BLaER1 treated with 17β-estradiol and CSF1 and Interleukin-3, amounts not matched to agents 10 nM and 100 nM (cell line): ENCODE results near the gene YIPF3.
A peak's percentile ranks its signal among the peaks of the same experiment; 100 is the strongest.
"Not testable (repeated sequence)": the region's sequence is repeated elsewhere in the genome, so short reads cannot be mapped to it uniquely, and the experiment has no call there.

ENCODE experiments used
- H3K27ac ChIP-seq, 11 experiments: shearing (Covaris generic); formaldehyde crosslinking; 2 replicates each; pipeline ENCODE4 v1.8.1; 2022
- H3K27me3 ChIP-seq, 11 experiments: shearing (Covaris generic); formaldehyde crosslinking; 2 replicates each; pipeline ENCODE4 v1.8.1; 2022
- H3K36me3 ChIP-seq, 11 experiments: shearing (Covaris generic); formaldehyde crosslinking; 2 replicates each; pipeline ENCODE4 v1.8.1; 2022
- H3K4me1 ChIP-seq, 10 experiments: shearing (Covaris generic); formaldehyde crosslinking; 2 replicates each; pipeline ENCODE4 v1.8.1; 2022
- H3K4me2 ChIP-seq, 11 experiments: shearing (Covaris generic); formaldehyde crosslinking; 2 replicates each; pipeline ENCODE4 v1.8.1; 2022
- H3K4me3 ChIP-seq, 10 experiments: shearing (Covaris generic); formaldehyde crosslinking; 2 replicates each; pipeline ENCODE4 v1.8.1; 2022
- H3K9ac ChIP-seq, 11 experiments: shearing (Covaris generic); formaldehyde crosslinking; 2 replicates each; pipeline ENCODE4 v1.8.1; 2022
- H3K9me3 ChIP-seq, 11 experiments: shearing (Covaris generic); formaldehyde crosslinking; replicated peaks in 1 of 11; 2 replicates each; pipeline ENCODE4 v1.8.1; 2022
- H4K20me1 ChIP-seq, 11 experiments: shearing (Covaris generic); formaldehyde crosslinking; 2 replicates each; pipeline ENCODE4 v1.8.1; 2022
- Cebpa-rat ChIP-seq, 11 experiments: shearing (Covaris generic); IDR thresholded peaks; 2 replicates each; pipeline ENCODE4 v1.8.1; 2022

Gene YIPF3

GRCh38 chr6:43516697-43517504 is at the start of gene YIPF3, which contains the start of gene POLR1C:
TSS of gene YIPF3 (minus strand) at chr6:43516926. CDS start at chr6:43516807, 119 bp downstream.
TSS of gene POLR1C (plus strand) at chr6:43517089. CDS start at chr6:43517110, 21 bp downstream.
- peak within 1 kb of the TSS; percentile 77 to 97 (median 91) for H3K27ac ChIP-seq
- H3K36me3 ChIP-seq: peaks cover 67 to 76% (median 72%) of the 10 kb centered on the region in 11 experiments
- H3K9me3 ChIP-seq: no peaks in the 10 kb centered on the region
- peak within 1 kb of the TSS; percentile 91 to 99 (median 96) for H3K4me2 ChIP-seq
- H3K9ac ChIP-seq: peak within 1 kb of the TSS; percentile 88 to 99 (median 95)
- TF ChIP-seq Cebpa-rat (IDR thresholded peaks at IDR 0.05): no peak
- H3K4me1 ChIP-seq: peaks cover 47 to 58% (median 55%) of the 10 kb centered on the region in 10 experiments
- peak within 1 kb of the TSS; percentile 84 to 99 (median 96) for H3K4me3 ChIP-seq
- no peaks in the 10 kb centered on the region for H3K27me3 ChIP-seq
- H4K20me1 ChIP-seq: peaks cover 19 to 87% (median 73%) of the 10 kb centered on the region in 11 experiments; a peak in 20 of 22 replicates

- no peak overlapping the region for H3K4me2 ChIP-seq
- no peak for TF ChIP-seq Cebpa-rat (IDR thresholded peaks at IDR 0.05)
- H4K20me1 ChIP-seq: peaks cover 0 to 10% (median 0%) of the 10 kb centered on the region in 11 experiments; a peak in 2 of 22 replicates
- H3K9me3 ChIP-seq: no peaks in the 10 kb centered on the region
- H3K9ac ChIP-seq: no peak overlapping the region
- H3K4me3 ChIP-seq: no peak overlapping the region
- peaks cover 99 to 100% (median 100%) of the 10 kb centered on the region in 11 experiments for H3K36me3 ChIP-seq
- no peak overlapping the region for H3K27ac ChIP-seq
- no peaks in the 10 kb centered on the region for H3K4me1 ChIP-seq
- no peaks in the 10 kb centered on the region for H3K27me3 ChIP-seq
Measured at GRCh38 chr6:43559328-43559727, 42.6 kb upstream of the YIPF3 start.

- H3K4me2 ChIP-seq, H4K20me1 ChIP-seq, H3K9ac ChIP-seq, H3K9me3 ChIP-seq, H3K4me3 ChIP-seq, H3K27ac ChIP-seq, H3K4me1 ChIP-seq, H3K27me3 ChIP-seq: not testable (repeated sequence)
- peaks cover 99 to 100% (median 100%) of the 10 kb centered on the region in 11 experiments for H3K36me3 ChIP-seq
Measured at GRCh38 chr6:43557620-43558019, 40.9 kb upstream of the YIPF3 start.

DNA sequence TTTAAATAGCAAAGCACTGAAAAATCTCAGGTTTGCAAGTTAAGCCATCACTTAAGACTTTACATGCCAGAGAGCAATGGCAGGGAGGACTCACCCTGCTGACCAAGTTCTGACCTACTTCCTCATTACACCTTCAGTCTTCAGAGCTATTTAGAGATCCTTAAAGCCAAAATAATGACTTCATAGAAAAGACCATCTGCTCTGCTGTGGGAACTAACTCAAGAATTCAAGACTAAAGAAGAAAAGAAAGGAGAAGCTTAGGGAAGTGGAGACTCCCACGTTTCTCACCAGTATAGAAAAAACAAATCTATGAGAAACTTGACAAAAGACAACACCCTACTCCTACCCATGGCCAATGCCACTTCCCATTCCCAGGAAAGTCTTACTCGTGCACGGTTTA is 30.5 kb upstream of the YIPF3 start:
- Histone ChIP-seq H3K4me3 (no peak overlapping the region), H3K9ac (no peak overlapping the region), H3K4me2 (no peak overlapping the region), H3K27me3 (no peaks in the 10 kb centered on the region), H4K20me1 (peaks cover 0 to 17% (median 3%) of the 10 kb centered on the region in 11 experiments; a peak in 5 of 22 replicates), H3K27ac (no peak overlapping the region), H3K4me1 (peaks cover 0 to 13% (median 0%) of the 10 kb centered on the region in 10 experiments; a peak in 2 of 20 replicates), H3K9me3 (no peaks in the 10 kb centered on the region), H3K36me3 (peaks cover 99 to 100% (median 100%) of the 10 kb centered on the region in 11 experiments)
- TF ChIP-seq Cebpa-rat (IDR thresholded peaks at IDR 0.05): no peak

DNA sequence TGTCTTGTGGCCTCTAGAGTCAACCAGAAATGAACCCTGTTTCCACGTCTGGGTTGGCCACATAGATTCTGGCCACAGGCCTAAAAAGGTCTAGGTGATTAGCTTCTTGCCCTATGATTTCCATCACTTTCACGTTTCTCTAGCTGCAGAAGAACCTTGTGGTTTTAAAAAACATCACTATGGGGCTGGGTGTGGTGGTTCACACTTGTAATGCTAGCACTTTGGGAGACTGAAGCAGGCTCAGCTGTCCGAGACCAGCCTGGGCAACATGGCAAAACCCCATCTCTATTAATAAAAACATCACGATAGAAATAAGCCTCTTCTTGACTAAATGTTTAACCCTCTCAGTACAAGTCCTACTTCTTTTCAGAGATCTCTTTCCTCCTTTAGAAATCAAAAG is 27.7 kb upstream of the YIPF3 start:
- Histone ChIP-seq H3K27ac (no peak overlapping the region), H3K9me3 (no peaks in the 10 kb centered on the region), H3K4me3 (no peak overlapping the region), H3K4me1 (peaks cover 0 to 13% (median 0%) of the 10 kb centered on the region in 10 experiments; a peak in 2 of 20 replicates), H3K4me2 (no peak overlapping the region), H3K9ac (no peak overlapping the region), H3K27me3 (no peaks in the 10 kb centered on the region), H4K20me1 (peaks cover 0 to 33% (median 3%) of the 10 kb centered on the region in 11 experiments; a peak in 7 of 22 replicates), H3K36me3 (peaks cover 99 to 100% (median 100%) of the 10 kb centered on the region in 11 experiments)
- no peak for TF ChIP-seq Cebpa-rat (IDR thresholded peaks at IDR 0.05)

GRCh38 chr6:43541774-43542471 is 25.2 kb upstream of the YIPF3 start:
- Histone ChIP-seq H3K4me3 (no peak overlapping the region), H4K20me1 (peaks cover 0 to 33% (median 3%) of the 10 kb centered on the region in 11 experiments; a peak in 8 of 22 replicates), H3K27ac (no peak overlapping the region), H3K36me3 (peaks cover 92 to 100% (median 99%) of the 10 kb centered on the region in 11 experiments), H3K9me3 (no peaks in the 10 kb centered on the region), H3K9ac (no peak overlapping the region), H3K4me1 (no peaks in the 10 kb centered on the region), H3K27me3 (no peaks in the 10 kb centered on the region), H3K4me2 (no peak overlapping the region)
- TF ChIP-seq Cebpa-rat (IDR thresholded peaks at IDR 0.05): no peak

DNA sequence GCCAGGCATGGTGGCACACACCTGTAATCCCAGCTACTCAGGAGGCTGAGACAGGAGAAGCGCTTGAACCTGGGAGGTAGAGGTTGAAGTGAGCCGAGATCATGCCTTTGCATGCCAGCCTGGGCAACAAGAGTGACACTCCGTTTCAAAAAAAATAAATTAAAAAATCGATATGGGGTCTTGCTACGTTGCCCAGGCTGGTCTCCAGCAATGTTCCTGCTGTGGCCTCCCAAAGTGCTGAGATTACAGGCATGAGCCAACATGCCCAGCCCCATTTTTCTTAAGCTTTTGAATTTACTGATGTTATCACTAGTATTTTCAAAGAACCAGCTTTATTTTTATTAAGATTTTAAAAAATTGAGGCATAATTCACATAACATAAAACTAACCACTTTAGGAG is 23.8 kb upstream of the YIPF3 start:
- Histone ChIP-seq H3K27me3 (no peaks in the 10 kb centered on the region), H3K4me3 (no peak overlapping the region), H3K4me1 (no peaks in the 10 kb centered on the region), H3K4me2 (no peak overlapping the region), H3K36me3 (peaks cover 91 to 100% (median 99%) of the 10 kb centered on the region in 11 experiments), H4K20me1 (peaks cover 0 to 33% (median 0%) of the 10 kb centered on the region in 11 experiments; a peak in 6 of 22 replicates), H3K9me3 (no peaks in the 10 kb centered on the region), H3K9ac (no peak overlapping the region), H3K27ac (no peak overlapping the region)
- no peak for TF ChIP-seq Cebpa-rat (IDR thresholded peaks at IDR 0.05)

DNA sequence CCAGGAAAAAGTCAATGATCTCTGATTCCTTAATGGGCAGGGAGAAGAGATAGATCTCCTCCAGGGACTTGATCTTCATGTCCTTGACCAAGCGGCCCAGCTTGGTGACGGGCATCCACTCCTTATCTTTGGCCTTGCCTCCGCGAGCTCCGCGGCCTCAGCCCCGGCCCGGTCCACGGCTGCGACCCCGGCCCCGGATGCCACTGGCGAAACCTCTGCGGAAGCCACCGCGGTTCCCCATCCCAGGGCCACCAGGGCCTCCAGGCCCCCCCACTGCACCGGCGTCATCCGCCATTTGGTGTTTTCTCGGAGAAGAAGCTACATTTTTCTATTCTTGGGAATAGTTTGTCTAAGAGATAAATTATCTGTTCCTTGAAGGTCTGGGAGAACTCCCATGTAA is 22.7 kb upstream of the YIPF3 start:
- Histone ChIP-seq H3K36me3 (peaks cover 84 to 100% (median 98%) of the 10 kb centered on the region in 11 experiments), H4K20me1 (peaks cover 0 to 33% (median 0%) of the 10 kb centered on the region in 11 experiments; a peak in 6 of 22 replicates)
- not testable (repeated sequence) for H3K4me2 ChIP-seq, H3K9me3 ChIP-seq, H3K9ac ChIP-seq, H3K27ac ChIP-seq, H3K4me3 ChIP-seq, H3K27me3 ChIP-seq, H3K4me1 ChIP-seq

DNA sequence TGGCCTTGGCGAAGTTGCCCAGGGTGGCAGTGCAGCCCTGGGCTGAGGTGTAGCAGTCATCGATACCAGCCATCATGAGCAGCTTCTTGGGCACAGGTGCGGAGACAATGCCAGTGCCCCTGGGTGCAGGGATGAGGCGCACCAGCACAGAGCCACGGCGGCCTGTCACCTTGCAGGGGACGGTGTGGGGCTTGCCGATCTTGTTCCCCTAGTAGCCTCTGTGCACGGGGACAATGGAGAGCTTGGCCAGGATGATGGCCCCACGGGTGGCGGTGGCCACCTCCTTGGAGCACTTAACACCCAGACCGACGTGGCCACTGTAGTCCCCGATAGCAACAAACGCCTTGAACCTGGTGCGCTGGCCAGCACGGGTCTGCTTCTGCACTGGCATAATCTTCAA is 22.3 kb upstream of the YIPF3 start:
- H3K4me2 ChIP-seq, H3K9ac ChIP-seq, H3K4me3 ChIP-seq, H3K27me3 ChIP-seq, H3K9me3 ChIP-seq, H3K27ac ChIP-seq, H3K4me1 ChIP-seq: not testable (repeated sequence)
- H3K36me3 ChIP-seq: peaks cover 84 to 100% (median 98%) of the 10 kb centered on the region in 11 experiments
- peaks cover 0 to 33% (median 0%) of the 10 kb centered on the region in 11 experiments; a peak in 6 of 22 replicates for H4K20me1 ChIP-seq
